Right forelimb (tissue), 1 donor: Measurements from ENCODE around the gene AWAT1.
"Not testable (repeated sequence)": the region's sequence is repeated elsewhere in the genome, so short reads cannot be mapped to it uniquely, and the experiment has no call there.

Experiments
- DNase-seq: peaks from one replicate; pipeline ENCODE4 v3.0.0-alpha.2; 2018

Gene AWAT1

GRCh38 chrX:70262952-70263567 lies 28.6 kb downstream of the AWAT1 start:
- DNase-seq, result no peak

GRCh38 chrX:70264784-70265183 lies 30.3 kb downstream of the AWAT1 start:
- no peak for DNase-seq

DNA sequence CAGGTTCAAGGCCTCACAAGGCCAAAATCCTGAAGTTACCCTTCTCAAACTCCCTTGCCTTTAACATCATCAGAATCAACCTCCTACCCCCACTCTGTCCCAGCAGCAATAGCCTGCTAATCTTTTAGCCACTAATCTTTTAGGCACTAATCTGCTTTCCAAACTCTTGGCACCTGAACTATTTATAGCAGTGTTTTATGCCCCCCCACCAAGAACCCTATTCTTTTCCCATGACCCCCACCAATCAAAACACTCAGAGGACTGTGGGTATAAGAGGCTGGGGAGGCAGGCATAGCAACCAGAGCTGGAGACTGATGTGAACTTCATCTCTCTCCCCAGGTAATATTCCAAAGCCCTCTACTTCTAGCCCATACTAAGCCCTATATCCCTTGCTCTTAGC lies 33.6 kb downstream of the AWAT1 start, which contains the start of gene ARR3:
Gene ARR3 (plus strand): TSS at position 301 of the 400 bp plus-strand sequence. CDS start 1,052 bp downstream, outside the sequence.
- no peak for DNase-seq

DNA sequence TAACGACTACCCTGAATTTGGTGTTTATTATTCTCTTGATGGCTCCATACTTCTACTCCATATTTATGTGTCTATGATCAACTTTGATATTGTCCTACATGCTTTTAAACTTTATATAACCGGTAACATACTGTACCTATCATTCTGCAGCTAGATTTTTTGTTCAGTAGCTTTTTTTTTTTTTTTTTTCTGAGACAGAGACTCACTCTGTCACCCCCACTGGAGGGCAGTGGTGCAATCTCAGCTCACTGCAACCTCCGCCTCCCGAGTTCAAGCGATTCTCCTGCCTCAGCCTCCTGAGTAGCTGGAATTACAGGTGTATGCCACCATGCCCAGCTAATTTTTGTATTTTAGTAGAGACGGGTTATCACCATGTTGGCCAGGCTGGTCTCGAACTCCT lies 39.6 kb downstream of the AWAT1 start:
- DNase-seq, result not testable (repeated sequence)

DNA sequence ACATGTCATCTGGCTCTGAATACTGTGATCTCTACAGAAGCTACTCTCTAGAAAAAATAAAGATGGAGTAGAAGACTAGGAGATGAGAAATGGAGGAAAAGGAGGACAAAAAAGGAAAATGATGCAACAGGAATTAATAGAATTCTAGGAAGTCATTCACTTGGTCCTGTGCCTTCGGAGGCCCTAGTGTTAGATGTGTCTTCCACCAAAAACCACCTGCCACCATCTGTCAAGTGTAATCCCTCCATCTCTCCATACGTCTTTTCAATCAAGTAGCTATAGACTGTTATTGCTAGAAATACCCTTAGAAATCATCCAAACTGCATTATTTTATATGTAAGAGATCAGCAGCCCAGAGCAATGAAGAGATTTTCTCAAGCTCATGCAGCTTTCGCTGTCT lies 44.6 kb downstream of the AWAT1 start:
- DNase-seq, result no peak

GRCh38 chrX:70280573-70280972 lies 46.1 kb downstream of the AWAT1 start:
- DNase-seq, result no peak

DNA sequence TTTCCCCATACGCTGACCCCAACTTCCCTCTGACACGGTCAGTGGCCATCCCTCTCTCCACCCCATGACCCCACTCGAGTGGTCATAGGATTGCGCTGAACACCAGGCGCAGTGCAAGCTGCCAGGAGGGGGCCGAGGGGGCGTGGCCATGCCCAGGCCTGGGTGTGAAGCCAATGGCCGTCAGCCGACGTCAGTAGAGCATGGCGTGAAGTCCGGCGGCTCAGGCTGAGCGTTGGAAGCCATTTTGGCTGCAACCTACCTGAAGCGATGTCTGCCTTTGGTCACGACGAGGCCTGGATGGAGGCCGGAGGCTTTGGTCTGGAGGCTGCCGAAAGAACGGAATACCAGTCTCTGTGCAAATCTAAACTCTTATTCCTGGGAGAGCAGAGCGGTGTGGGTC lies 47.5 kb downstream of the AWAT1 start, which contains the start of gene RAB41:
Gene RAB41 (plus strand): TSS at position 222 of the 400 bp plus-strand sequence. CDS start 46 bp downstream, at position 268.
- DNase-seq, result no peak

DNA sequence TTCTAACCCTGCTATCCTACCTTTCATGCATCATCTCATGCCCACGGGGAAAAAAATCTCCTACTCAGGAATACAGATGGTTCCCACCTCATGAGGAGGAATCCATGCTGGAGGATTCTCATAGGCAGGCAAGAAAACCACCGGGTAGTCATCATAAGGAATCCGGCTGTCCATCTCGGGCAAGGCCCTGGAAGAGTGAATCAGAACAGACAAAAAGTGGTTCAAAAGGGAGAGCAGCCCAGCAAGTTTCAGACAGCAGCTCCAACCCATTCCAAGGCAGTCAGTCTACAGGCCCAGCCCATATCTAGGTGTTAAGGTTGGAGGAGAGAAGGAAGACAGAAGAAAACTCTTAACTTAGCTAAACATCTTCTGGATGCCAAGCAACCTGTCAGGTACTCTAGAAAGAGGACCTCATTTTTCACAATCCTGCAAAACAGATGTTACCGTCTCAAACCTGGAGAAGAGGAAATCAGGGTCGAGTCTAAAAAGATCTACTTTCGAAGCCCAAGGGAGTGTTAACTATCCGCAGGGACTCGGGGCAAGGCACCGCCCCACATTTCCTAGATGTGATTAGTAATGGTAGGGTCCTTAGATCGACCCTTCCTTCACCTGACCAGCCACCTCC lies 54.8 kb downstream of the AWAT1 start:
- no peak for DNase-seq
